GM19397 (cell line): ENCODE data around the gene CELSR1.
"Not testable (repeated sequence)": the region's sequence is repeated elsewhere in the genome, so short reads cannot be mapped to it uniquely, and the experiment has no call there.

Experiments used
- ATAC-seq: cut with Tn5 transposase; IDR thresholded peaks from one replicate; pipeline ENCODE4 v1.9.1; 2021; ENCODE audit warnings: mild to moderate bottlenecking, moderate library complexity; ENCODE audit not compliant: unreplicated experiment

The CELSR1 gene

DNA sequence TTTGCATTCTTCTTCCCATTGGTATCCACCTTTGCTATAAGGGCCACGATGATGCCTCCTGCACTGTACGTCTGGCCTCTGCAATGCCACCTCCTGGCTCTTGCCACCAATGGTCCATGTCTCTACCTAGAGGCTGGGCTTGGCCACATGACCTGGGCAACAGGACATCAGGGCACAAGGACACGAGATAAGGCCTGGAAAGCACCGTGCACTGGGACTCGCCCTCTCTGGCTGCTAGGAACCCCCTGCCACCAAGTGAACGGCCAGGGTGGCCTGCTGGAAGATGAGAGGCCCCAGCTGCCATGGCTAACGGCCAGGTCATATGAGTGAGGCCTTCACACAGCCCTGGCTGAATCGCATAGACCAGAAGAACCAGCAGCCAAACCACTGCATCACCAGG is 114.5 kb downstream of the CELSR1 start:
- no peak for ATAC-seq

DNA sequence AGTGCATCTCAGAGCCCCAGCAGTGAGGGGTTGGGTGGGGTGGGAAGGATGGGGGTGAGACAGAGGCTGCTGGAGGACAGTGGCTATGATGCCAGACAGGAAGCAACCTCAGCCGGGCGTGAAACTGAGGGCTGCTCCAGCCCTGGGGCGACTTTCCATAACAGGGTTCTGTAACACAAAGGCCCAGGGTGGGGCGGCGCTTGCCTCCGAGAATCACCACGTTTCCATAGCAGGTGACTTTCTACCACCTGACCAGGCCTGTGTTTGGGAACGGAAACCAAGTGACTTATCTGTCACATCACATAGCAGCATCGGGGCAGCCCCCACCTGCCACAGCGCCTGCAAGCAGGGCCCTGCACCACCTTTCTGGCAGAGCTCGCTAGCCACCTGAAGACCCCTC is 116.2 kb downstream of the CELSR1 start:
- ATAC-seq, result no peak

DNA sequence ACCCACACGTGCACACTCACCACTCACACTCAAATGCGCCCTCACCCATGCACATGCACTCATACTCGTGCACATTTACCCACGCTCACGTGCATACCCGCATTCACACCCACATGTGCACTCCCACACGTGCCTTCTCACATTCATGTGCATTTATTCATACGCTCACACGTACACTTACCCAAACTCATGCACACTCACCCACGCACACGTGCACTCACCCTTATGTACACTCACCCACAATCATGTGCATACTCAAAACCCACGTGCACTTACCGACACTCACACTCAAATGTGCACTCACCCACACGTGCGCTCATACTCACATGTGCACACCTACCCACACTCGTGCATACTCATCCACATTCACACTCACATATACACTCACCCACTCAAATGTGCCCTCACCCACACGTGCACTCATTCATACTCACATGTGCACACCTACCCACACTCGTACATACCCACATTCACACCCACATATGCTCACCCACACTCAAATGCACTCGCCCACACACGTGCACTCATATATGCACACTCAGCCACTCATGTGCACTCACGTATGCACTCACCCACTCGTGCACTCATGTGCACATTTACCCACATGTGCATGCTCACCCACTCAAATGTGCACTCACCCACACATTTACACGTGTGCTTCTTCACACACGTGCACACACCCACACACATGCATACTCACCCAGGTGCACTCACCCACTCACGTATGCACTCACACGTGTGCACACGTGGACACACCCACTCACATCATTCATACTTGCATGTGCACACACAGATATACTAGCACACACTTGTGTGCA is 117.5 kb downstream of the CELSR1 start:
- ATAC-seq, result no peak

DNA sequence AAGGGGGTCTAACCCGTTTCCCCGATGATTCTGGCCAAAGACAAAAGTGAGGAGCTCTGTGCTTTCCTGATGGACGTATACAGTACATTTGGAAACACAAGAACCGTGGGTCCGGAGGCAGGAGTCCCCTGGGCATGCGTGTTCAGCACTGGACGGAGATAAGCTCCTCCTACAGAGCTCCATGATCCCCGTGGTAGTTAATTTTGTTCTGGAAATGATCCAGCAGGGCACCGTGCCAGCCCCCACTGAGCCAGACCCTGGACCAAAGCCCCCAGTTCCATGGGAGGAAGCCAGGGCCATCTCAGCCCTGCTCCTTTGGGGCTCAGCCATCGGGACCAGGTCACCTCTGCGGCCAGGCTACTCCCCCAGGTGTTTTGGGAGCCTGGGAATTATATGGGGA is 118.6 kb downstream of the CELSR1 start:
- ATAC-seq, result no peak

DNA sequence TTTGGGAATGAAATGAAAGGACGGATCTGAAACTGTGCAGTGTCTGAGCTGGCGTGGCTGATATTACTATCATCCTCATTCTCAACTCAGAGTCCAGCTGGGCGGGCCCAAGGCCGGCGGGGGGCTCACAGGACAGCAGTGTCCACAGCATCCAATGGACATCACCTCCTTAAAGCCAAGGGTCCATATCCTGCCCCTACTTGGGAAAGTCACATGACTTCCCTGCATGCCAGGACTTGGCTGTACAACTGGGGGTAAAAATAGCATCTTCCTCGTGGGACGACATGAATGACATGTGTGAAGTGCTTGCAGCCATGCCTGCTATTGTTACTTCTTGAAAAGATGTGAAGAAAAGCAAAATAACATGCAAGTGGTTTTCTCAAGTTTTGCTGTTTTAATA is 119.7 kb downstream of the CELSR1 start:
- ATAC-seq, result no peak

DNA sequence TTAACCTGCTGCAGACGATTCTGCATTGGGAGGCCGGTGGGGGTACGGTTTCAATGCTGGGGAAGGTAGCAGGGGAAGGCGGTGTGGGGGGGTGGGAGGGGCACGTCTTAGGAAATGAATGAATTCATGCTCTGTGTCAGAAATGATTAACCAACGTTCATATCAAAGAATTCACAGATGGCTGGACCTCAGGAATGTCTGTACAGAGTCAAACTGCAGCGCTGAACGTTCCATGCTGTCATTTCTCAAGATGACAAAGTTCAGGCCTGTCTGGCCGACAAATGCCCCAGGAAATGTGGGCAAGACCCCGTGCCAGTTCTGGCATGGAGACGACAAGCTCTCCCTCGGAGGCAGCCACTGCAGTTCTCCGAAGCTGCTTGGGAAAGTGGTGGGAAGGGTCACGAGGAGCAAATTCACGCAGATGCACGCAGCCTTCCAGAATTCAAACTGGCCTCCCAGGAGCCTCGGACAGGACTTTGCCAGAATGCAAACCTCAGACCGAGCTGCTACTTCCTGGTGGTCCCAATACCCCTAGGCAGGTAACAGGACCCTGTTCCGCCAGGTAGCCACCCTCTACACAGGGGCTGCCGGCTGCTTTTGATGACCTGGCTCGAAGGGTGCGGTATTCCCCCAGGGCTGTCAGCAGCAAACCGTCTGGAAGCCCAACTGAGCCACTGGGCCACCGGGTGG is 120.4 kb downstream of the CELSR1 start:
- ATAC-seq, result no peak

DNA sequence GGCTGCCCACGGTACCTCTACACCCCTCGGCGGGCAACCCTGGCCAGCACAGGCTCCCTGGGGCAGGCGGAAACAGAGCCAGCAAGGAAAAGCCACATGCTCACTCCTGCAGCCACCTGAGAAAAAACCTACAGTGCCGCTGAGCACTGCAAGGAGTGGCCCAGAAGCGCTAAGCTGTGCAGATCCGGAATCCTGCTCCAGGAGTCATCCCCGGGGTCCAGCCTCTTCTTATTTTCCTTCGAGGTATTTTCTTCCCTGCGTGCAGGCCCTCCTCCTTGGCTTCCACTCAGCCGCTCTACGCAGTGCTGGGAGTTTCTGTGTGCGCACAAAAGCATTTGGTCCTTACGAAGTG is 120.9 kb downstream of the CELSR1 start:
- ATAC-seq, result no peak

DNA sequence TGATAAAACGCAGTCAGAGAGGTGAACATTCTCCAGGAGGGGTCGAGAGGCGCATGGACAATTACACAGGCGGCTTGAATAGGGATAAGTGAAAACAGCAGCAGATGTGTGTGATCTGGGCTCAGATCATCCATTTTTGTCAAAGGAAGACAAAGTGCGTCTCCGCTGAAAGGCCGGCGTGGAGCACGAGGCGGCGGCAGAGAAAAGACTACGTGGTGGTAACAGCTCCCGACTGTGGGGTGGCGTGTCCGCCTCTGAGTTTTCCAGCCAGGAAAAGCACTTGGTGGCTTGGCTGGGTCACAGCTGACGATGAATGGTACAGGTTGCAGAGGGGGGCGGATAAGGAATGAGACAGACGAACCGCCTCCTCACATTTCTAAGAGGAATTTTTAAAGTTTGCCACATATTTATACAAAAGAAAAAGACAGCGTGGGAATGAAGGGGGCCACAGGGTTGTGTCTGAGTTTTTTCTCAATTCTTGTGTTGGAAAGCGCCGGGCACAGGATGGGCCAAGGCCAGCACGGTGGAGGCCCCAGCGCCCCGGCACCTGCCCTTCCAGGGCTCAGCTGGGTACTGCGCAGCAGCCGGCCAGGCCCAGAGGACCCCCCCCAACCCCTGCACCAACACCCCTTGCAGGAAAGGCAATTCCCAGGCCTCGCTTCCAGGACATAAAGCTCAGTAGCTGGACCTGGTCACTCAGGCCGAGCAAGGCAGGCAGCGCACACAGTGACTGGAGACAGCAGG is 121.5 kb downstream of the CELSR1 start:
- ATAC-seq, result no peak

DNA sequence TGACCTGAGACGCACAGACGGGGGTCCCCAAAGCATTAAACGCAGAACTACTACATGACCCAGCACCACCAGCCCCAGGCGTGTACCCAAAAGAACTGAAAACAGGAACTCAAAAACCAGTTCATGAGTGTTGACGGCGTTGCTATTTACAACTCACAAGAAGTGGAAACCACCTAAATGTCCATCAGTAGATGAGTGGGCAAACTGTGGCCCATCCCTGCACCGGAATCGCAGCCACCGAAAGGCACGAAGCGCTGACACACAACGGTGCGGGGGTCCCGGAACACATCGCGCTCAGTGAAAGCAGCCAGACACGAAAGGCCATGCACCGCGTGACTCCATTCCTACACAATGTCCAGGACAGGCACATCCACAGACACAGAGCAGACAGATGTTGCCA is 122.7 kb downstream of the CELSR1 start:
- ATAC-seq, result no peak

DNA sequence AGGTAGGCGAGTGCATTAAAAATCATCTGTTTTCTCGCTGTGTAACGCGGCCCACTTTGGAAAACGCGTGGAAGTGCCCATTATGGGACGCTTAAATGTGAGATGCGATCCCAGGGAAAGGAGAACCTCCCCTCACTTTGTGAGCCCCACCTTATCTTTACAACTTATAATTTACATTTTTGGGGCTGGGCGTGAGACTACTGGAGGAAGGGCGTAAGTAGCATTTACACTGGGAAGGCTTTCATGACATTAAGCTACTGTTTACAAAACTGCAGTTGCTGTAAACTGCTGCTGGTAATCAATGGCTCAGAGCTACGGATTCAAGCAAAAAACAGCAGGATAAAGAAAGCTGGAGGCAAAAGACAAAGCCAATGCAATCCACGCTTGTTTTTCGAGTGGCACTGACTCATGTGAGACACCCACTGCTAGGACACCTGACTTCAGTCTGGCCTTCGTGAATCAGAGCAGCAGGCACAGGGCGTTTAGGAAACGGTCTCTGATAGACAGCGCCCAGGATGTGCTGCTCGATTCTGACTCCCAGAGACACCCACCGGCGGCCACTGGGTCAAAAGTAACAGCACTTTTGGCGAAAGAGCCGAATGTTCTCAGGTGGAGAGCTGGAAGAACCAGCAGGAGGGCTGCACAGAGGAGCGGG is 123.6 kb downstream of the CELSR1 start:
- no peak for ATAC-seq

DNA sequence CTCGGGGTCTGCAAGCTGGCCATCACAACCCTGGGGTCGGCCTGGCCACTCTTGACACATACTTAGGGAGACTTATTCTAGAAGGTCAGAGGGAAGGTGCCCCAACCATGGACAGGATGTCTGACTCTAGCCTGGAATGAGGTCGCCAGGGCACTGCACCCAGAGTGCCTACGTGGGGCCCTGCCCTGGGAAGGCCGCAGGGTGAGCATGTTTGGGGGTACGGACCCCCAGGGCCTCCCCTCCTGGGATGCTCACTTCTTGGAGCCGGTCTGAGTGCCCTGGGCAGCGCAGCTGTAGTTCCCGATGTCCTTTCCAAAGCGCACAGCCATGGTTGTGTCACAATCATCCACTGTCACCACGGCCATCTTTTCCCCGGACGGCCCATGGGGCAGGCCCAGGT is 126.1 kb downstream of the CELSR1 start:
- no peak for ATAC-seq

DNA sequence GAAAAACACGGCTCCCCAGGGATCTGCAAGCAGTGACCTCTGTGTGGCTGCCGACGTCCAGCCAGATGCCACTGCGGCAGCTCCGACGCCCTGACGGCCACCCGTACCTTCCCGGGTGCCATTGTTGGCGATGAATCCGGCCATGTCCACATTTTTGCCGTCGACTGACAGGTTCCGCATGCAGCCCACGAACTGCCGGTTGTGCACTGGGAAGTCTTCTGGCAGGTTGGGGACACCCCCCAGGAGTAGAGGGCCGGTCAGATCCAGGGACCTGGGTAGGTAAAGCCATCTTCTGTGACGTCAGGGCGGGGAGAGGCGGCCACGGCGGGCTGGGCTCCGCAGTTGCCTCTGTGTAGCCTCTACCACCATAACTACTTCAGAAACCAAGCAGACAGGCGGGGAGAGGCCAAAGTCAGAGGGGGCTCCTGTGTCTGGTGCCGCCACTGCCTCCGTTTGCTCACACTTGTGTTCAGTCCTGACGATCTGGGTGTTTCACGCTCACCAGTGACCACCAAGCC is 127.1 kb downstream of the CELSR1 start:
- ATAC-seq, result no peak

DNA sequence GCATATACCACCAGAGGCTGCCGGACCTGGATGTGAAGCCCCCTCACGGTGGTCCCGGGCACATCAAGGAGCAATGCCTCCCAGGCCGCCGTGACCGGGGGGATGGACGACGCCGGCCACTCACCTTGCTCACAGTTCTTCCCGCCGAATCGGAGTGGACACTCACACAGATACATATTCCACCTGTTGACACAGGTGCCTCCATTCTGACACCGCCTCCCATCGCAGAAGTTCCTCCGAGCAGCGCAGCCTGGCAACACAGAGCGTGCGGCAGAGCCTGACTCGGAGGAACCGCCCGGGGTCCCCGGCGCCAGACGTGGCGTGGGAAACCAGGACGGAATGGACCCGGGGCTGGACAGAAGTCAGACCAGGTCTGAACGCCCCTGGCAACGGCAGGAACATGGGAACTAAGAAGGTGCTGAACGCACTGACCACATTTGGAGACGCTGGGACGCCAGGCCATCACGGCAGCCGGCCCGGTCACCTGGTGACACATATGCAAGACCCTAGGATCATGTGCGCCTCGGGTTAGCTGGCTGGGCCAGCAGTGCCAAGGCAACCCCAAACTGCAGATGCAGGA is 127.7 kb downstream of the CELSR1 start:
- ATAC-seq, result no peak

DNA sequence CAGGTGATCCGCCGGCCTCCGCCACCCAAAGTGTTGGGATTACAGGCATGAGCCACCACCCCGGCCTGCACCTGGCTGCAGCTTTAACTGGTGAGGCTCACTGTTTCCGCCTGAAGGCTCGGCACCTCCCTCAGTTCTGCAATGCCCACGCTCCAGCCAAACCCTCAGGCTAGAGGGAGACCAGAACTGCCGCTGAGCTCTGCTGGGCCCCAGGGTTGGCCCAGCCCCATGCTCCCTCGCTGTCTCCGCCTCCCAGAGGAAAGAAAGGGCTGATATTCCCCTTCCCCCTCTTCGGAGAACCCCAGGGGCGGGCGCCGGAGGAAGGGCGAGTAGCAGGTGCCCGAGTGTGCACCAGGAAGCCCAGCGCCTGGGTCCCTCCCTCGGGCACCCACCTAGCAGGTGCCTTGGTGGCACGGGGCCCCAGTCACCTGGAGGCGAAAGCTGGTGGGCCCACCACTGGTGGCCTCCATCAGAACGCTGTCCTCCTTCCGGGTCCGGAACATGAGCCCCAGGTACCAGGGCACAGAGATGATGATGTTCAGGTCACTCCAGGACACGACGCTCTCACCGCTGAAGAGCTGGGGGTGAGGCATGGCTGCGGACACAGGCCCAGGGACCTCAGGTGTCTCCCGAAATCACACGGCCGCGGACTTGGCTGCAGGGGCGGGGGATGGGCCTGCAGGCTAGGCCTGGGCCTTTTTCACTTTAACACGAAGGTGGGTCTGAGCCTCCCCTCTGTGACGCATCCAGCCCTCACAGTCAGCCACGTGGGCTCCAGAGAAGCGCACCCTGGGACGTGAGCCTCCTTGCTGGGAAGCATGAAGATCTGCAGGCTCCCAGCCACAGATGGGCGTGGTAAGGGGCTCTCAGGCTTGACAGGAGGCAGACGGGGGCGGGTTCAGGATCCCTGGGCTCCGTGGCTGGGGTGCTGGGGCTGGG is 128.6 kb downstream of the CELSR1 start:
- ATAC-seq, result no peak

DNA sequence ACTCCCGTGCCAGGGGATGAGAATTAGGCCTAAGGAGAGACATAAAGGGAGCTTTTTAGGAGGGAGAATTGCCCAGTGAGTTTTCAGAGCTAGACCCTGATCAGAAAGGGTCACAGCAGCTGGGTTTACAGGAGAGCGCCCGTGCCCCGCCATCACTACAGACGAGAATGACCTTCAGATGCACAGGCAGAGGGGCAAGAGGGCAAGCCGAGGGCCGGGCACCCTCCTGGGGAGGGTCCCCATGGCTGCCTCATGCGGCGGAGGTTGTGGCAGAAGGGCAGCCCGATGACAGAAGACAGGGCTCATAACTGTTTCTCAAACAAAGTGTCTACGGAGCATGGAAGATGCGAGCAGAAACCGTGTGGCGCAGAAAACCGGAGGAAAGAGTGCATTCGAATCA is 129.7 kb downstream of the CELSR1 start:
- ATAC-seq, result no peak

DNA sequence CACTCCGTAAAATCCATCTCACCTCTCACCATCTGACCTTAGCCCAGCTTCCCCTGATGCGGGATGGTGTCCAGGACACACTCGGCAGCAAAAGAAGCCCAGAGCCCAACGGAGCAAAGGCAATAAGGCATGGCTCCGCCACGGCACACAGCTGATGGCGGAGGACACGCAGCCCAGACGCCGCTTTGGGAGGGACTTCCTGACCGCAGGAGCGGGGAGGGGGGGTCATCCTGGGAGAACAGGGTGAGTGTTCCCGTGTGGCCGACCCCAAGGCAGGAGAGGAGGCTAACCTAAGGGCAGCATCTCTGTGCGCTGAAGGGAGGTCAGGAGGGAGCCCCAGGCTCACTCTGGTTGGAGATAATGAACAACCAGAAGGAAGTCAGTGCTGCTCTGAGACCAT is 130.6 kb downstream of the CELSR1 start:
- no peak for ATAC-seq

DNA sequence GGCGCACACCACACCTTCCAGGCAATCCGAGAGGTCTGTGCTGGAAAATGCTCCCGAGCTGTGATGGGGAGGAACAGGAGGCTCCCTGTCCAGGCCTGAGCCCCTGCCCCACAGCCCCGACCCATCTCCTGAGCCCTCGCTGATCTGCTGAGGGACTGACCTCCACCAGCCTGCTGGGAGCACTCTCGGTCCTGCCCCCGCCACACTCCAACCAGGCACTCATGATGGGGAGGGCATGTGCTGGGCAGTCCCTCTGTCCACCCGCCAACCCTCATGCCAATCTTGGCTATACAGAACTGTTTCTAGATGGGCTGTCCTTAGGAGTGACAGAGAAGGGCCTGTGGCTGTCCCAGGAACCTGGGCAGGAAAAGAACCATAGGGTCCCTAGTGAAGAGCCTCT is 131.1 kb downstream of the CELSR1 start:
- ATAC-seq, result no peak

DNA sequence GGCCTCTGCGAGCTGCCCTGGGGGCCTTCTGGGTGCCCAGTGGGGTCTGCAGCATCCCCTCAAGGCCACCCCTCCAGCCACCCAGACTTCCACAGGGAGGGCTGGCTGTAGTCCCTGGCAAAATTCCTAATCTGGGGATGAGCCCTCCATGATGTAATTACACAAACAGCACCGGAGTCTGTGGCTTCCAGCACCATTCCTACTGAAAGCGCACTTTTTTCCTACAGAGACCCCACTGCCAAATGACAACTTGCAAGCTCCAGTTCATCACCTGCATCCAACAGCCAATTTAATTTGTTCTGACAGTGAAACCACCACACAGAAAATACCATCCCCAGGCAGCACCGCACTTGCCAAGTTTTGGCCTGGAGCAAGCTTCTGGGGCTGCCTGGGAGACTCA is 131.5 kb downstream of the CELSR1 start:
- no peak for ATAC-seq

DNA sequence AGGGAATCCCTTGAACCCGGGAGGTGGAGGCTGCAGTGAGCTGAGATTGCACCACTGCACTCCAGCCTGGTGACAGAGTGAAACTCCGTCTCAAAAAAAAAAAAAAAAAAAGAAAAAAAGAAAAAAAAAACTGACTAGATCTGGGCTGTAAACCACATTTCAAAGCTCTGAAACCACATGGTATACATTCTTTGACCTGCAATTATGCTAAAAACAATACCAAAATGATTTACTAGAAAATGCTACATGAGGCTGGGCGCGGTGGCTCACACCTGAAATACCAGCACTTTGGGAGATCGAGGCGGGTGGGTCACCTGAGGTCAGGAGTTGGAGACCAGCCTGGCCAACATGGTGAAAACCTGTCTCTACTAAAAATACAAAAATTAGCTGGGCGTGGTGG is 133.5 kb downstream of the CELSR1 start:
- not testable (repeated sequence) for ATAC-seq

DNA sequence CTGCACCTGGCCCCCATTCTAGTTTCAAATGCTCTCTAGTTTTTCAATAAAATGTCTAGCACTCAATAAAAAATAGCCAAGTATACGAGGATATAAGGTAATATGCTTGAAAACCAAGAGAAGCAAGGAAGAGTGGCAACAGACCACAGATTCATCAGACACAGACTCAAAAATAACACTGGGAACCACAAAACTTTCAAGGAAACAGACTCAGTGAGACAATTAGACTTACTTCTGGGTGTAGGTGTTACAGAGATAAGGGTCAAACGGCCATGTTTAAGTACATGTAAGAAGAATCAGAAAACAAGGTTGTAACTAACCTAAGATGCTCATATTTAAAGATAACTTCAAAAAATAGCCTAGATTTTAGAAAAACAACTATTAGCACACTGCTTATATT is 134.9 kb downstream of the CELSR1 start:
- no peak for ATAC-seq
